Smooth muscle cell (in vitro differentiated cells): ENCODE data around the gene XXYLT1. TPM values are rescaled to one million over a fixed set of nuclear protein-coding genes. Genes with fewer than 3 reads are reported as not detected.

Source experiments
- DNase-seq: peaks from one replicate; lab custom pipeline; 2025; ENCODE audit not compliant: unreplicated experiment; lab: John Stamatoyannopoulos, UW
- H2AFZ ChIP-seq: fragments of 200-600 bp; sonication (generic); 2 replicates; pipeline ENCODE4 v1.6.0; 2016; ENCODE audit warnings: antibody characterized with exemption, low read depth, mild to moderate bottlenecking
- H3F3A ChIP-seq: fragments of 200-600 bp; sonication (generic); 2 replicates; pipeline ENCODE4 v1.6.0; 2017; ENCODE audit warnings: antibody characterized with exemption, low read depth
- H3K27ac ChIP-seq: fragments of 200-600 bp; sonication (generic); 2 replicates; pipeline ENCODE4 v1.5.1; 2016; ENCODE audit warnings: low read depth, mild to moderate bottlenecking
- H3K27me3 ChIP-seq: fragments of 200-600 bp; sonication (generic); 2 replicates; pipeline ENCODE4 v1.6.1; 2016; ENCODE audit warnings: low read depth, mild to moderate bottlenecking
- H3K36me3 ChIP-seq: fragments of 200-600 bp; sonication (generic); 2 replicates; pipeline ENCODE4 v1.5.1; 2016; ENCODE audit warnings: low read depth
- H3K4me1 ChIP-seq: fragments of 200-600 bp; sonication (generic); 2 replicates; pipeline ENCODE4 v1.5.1; 2016; ENCODE audit warnings: low read depth
- H3K4me2 ChIP-seq: fragments of 200-600 bp; sonication (generic); 2 replicates; pipeline ENCODE4 v1.6.0; 2016; ENCODE audit warnings: mild to moderate bottlenecking
- H3K4me3 ChIP-seq: fragments of 200-600 bp; sonication (generic); 2 replicates; pipeline ENCODE4 v1.5.1; 2016; ENCODE audit warnings: mild to moderate bottlenecking
- H3K79me2 ChIP-seq: fragments of 200-600 bp; sonication (generic); 2 replicates; pipeline ENCODE4 v1.6.0; 2016; ENCODE audit warnings: low read depth, mild to moderate bottlenecking
- H3K9ac ChIP-seq: fragments of 200-600 bp; sonication (generic); 2 replicates; pipeline ENCODE4 v1.6.0; 2016; ENCODE audit warnings: low read depth
- H3K9me3 ChIP-seq: fragments of 200-600 bp; sonication (generic); replicated peaks from 2 replicates; pipeline ENCODE4 v1.5.1; 2016; ENCODE audit warnings: low read depth
- H4K20me1 ChIP-seq: fragments of 200-600 bp; sonication (generic); 2 replicates; pipeline ENCODE4 v1.6.0; 2016; ENCODE audit warnings: low read depth
- CTCF ChIP-seq: fragments of 200-600 bp; sonication (generic); IDR thresholded peaks from 2 replicates; pipeline ENCODE4 v1.5.1; 2017; ENCODE audit warnings: borderline replicate concordance, mild to moderate bottlenecking, antibody characterized with exemption; ENCODE audit not compliant: insufficient read depth, poor library complexity, severe bottlenecking
- WGBS: methylation state at CpG from one replicate; pipeline ENCODE4 v1.1.7; 2016; ENCODE audit warnings: low lambda C conversion rate; 5-methylcytosine and 5-hydroxymethylcytosine counted together
- polyA plus RNA-seq: library from polyadenylated mRNA; unstranded; fragments of >200 nt; fragmentation: Nextera tagmentation; extraction: Ambion mirVana; gene quantifications from 2 replicates; pipeline ENCODE4 v1.2.1, GENCODE V29; 2016
- total RNA-seq: library from RNA; depleted of rRNA; stranded (reverse); fragments of >200 nt; gene quantifications from 2 replicates; pipeline ENCODE4 v1.2.3, GENCODE V29; 2014

Gene XXYLT1
- total and polyA plus RNA-seq, 2 experiments from 2014 or later: 22.2 to 35.4 TPM

- Histone ChIP-seq H3K9me3 (no peaks in the 10 kb centered on the region), H2AFZ (no peak overlapping the region), H3K27me3 (no peaks in the 10 kb centered on the region), H3F3A (no peaks in the 10 kb centered on the region), H3K9ac (no peak overlapping the region), H3K4me2 (no peak overlapping the region), H3K4me1 (no peaks in the 10 kb centered on the region), H3K79me2 (no peaks in the 10 kb centered on the region), H3K27ac (no peak overlapping the region), H3K4me3 (no peak overlapping the region), H3K36me3 (no peaks in the 10 kb centered on the region), H4K20me1 (peaks cover 3% of the 10 kb centered on the region)
- no peak for TF ChIP-seq CTCF
- no peak for DNase-seq
These were observed 36.8 kb upstream of the XXYLT1 start for GRCh38 chr3:195307711-195308110.

- Histone ChIP-seq H3K79me2 (no peaks in the 10 kb centered on the region), H3K27me3 (no peaks in the 10 kb centered on the region), H2AFZ (no peak overlapping the region), H3K36me3 (no peaks in the 10 kb centered on the region), H3K27ac (no peak overlapping the region), H3K4me1 (no peaks in the 10 kb centered on the region), H4K20me1 (peaks cover 3% of the 10 kb centered on the region), H3F3A (no peaks in the 10 kb centered on the region), H3K4me2 (no peak overlapping the region), H3K9me3 (no peaks in the 10 kb centered on the region), H3K4me3 (no peak overlapping the region), H3K9ac (no peak overlapping the region)
- TF ChIP-seq CTCF: no peak
- 96% methylated on average over 4 of the region's 4 CpGs for WGBS
- no peak for DNase-seq
These were observed 35.4 kb upstream of the XXYLT1 start for GRCh38 chr3:195306369-195306768.

- no peaks in the 10 kb centered on the region for H3F3A ChIP-seq
- no peaks in the 10 kb centered on the region for H3K4me1 ChIP-seq
- H3K4me3 ChIP-seq: no peak overlapping the region
- WGBS: 97% methylated on average over 3 of the region's 3 CpGs
- no peak for DNase-seq
- no peak overlapping the region for H3K4me2 ChIP-seq
- peaks cover 3% of the 10 kb centered on the region for H4K20me1 ChIP-seq
- H3K9me3 ChIP-seq: no peaks in the 10 kb centered on the region
- H3K27ac ChIP-seq: no peak overlapping the region
- H3K27me3 ChIP-seq: no peaks in the 10 kb centered on the region
- H3K79me2 ChIP-seq: no peaks in the 10 kb centered on the region
- no peak for TF ChIP-seq CTCF
- no peak overlapping the region for H2AFZ ChIP-seq
- peaks cover 5% of the 10 kb centered on the region for H3K36me3 ChIP-seq
- H3K9ac ChIP-seq: no peak overlapping the region
These were observed 31.5 kb upstream of the XXYLT1 start for GRCh38 chr3:195302431-195302830.

- no peak for TF ChIP-seq CTCF
- Histone ChIP-seq H3F3A (no peaks in the 10 kb centered on the region), H3K27ac (no peak overlapping the region), H3K4me3 (no peak overlapping the region), H3K9ac (no peak overlapping the region), H2AFZ (no peak overlapping the region), H3K9me3 (no peaks in the 10 kb centered on the region), H3K4me1 (no peaks in the 10 kb centered on the region), H3K27me3 (no peaks in the 10 kb centered on the region), H3K4me2 (no peak overlapping the region), H4K20me1 (no peaks in the 10 kb centered on the region), H3K36me3 (peaks cover 8% of the 10 kb centered on the region), H3K79me2 (no peaks in the 10 kb centered on the region)
- DNase-seq: no peak
These were observed 26.5 kb upstream of the XXYLT1 start for GRCh38 chr3:195297446-195297845.
